ENCODE measurements around the gene ILDR2. TPM values are rescaled to one million over a fixed set of nuclear protein-coding genes. Genes with fewer than 3 reads are reported as not detected.
"Not testable (repeated sequence)": the region's sequence is repeated elsewhere in the genome, so short reads cannot be mapped to it uniquely, and the experiment has no call there.

ILDR2 gene
- total and polyA plus RNA-seq, 8 donors = 0.09 to 0.95 (median 0.33) TPM

GRCh38 chr1:166884971-166885370 is 90.4 kb downstream of the ILDR2 start:
- Histone ChIP-seq H3K36me3 (no peaks in the 10 kb centered on the region), H3K4me3 (no peak overlapping the region), H3K27ac (no peak overlapping the region), H3K4me1 (no peaks in the 10 kb centered on the region), H3K27me3 (no peaks in the 10 kb centered on the region), H3K9me3 (no peaks in the 10 kb centered on the region)
- FAIRE-seq = no peak
- 93 to 97% methylated on average over 3 of the region's 3 CpGs for WGBS, 2 donors
- ATAC-seq = no peak
- intact Hi-C loops (cut with DNase I) = no loop called here
- no peak for DNase-seq
- TF ChIP-seq CTCF (IDR thresholded peaks at IDR 0.05) = no peak

GRCh38 chr1:166884040-166884642 is 91.2 kb downstream of the ILDR2 start:
- 11 to 13% methylated on average over 44 of the region's 44 CpGs for WGBS, 2 donors
- Histone ChIP-seq H3K27me3 (no peaks in the 10 kb centered on the region), H3K9me3 (no peaks in the 10 kb centered on the region), H3K36me3 (no peaks in the 10 kb centered on the region), H3K27ac (no peak overlapping the region), H3K4me1 (no peaks in the 10 kb centered on the region), H3K4me3 (peak overlapping the region in 1 of 4 donors; percentile 21)
- TF ChIP-seq CTCF (IDR thresholded peaks at IDR 0.05) = peak; percentile 39 to 65 (median 54)
- intact Hi-C loops (cut with DNase I) = no loop called here
- FAIRE-seq (no peak), DNase-seq (peak; percentile 20 to 76 (median 47)), ATAC-seq (peak; percentile 56 to 93 (median 92))

GRCh38 chr1:166882893-166883292 is 92.4 kb downstream of the ILDR2 start:
- no peaks in the 10 kb centered on the region for H3K4me1 ChIP-seq
- DNase-seq (no peak), FAIRE-seq (no peak), ATAC-seq (no peak)
- TF ChIP-seq CTCF (IDR thresholded peaks at IDR 0.05) = no peak
- 57 to 63% methylated on average over 2 of the region's 2 CpGs for WGBS, 2 donors
- intact Hi-C loops (cut with DNase I) = no loop called here
- no peaks in the 10 kb centered on the region for H3K9me3 ChIP-seq
- no peak overlapping the region for H3K27ac ChIP-seq
- H3K4me3 ChIP-seq = no peak overlapping the region
- H3K27me3 ChIP-seq = no peaks in the 10 kb centered on the region
- H3K36me3 ChIP-seq = no peaks in the 10 kb centered on the region

GRCh38 chr1:166878173-166878917 is 97.0 kb downstream of the ILDR2 start:
- intact Hi-C loops (cut with DNase I); H3K9me3 ChIP-seq; FAIRE-seq; H3K4me3 ChIP-seq; ATAC-seq; H3K27me3 ChIP-seq; DNase-seq; H3K27ac ChIP-seq; H3K36me3 ChIP-seq: not testable (repeated sequence)
- peaks cover 8 to 17% (median 8%) of the 10 kb centered on the region in 3 donors for H3K4me1 ChIP-seq
- WGBS, 2 donors = 94% methylated on average over 15 to 19 of the region's 21 CpGs

GRCh38 chr1:166876540-166876838 is 98.9 kb downstream of the ILDR2 start:
- DNase-seq (no peak), FAIRE-seq (no peak), ATAC-seq (peak in 1 of 4 donors; percentile 1)
- intact Hi-C loops (cut with DNase I) = no loop called here
- TF ChIP-seq CTCF (IDR thresholded peaks at IDR 0.05) = no peak
- Histone ChIP-seq H3K4me3 (peak overlapping the region in 2 of 4 donors; percentile 78 to 97), H3K4me1 (peaks cover 8 to 25% (median 8%) of the 10 kb centered on the region in 3 donors), H3K36me3 (no peaks in the 10 kb centered on the region), H3K27me3 (no peaks in the 10 kb centered on the region), H3K27ac (peak overlapping the region in 1 of 4 donors; percentile 96), H3K9me3 (no peaks in the 10 kb centered on the region)
- WGBS, 2 donors = 0 to 1% methylated on average over 7 of the region's 7 CpGs
